Osteocyte (in vitro differentiated cells): ENCODE results near the gene RNF39. TPM values are rescaled to one million over a fixed set of nuclear protein-coding genes. Genes with fewer than 3 reads are reported as not detected.
A peak's percentile ranks its signal among the peaks of the same experiment; 100 is the strongest.
"Not testable (repeated sequence)": the region's sequence is repeated elsewhere in the genome, so short reads cannot be mapped to it uniquely, and the experiment has no call there.

ENCODE experiments used
- DNase-seq: peaks from one replicate; pipeline ENCODE4 v3.0.0; 2021; ENCODE audit warnings: mixed read lengths; ENCODE audit not compliant: unreplicated experiment; ENCODE audit errors: extremely low spot score
- H3K27ac Mint-ChIP-seq: one replicate; pipeline ENCODE4 v1.8.0; 2021; ENCODE audit warnings: mild to moderate bottlenecking, mixed read lengths; ENCODE audit not compliant: unreplicated experiment
- H3K27me3 Mint-ChIP-seq: one replicate; pipeline ENCODE4 v1.8.0; 2021; ENCODE audit warnings: mixed read lengths; ENCODE audit not compliant: unreplicated experiment
- H3K36me3 Mint-ChIP-seq: one replicate; pipeline ENCODE4 v1.8.0; 2021; ENCODE audit warnings: mixed read lengths; ENCODE audit not compliant: unreplicated experiment
- H3K4me1 Mint-ChIP-seq: one replicate; pipeline ENCODE4 v1.8.0; 2021; ENCODE audit warnings: mixed read lengths; ENCODE audit not compliant: unreplicated experiment
- H3K4me3 Mint-ChIP-seq: one replicate; pipeline ENCODE4 v1.8.0; 2021; ENCODE audit warnings: mild to moderate bottlenecking, moderate library complexity, mixed read lengths; ENCODE audit not compliant: unreplicated experiment
- H3K9me3 Mint-ChIP-seq: one replicate; pipeline ENCODE4 v1.8.0; 2021; ENCODE audit warnings: mixed read lengths; ENCODE audit not compliant: unreplicated experiment
- total RNA-seq: library from RNA; stranded (reverse); gene quantifications from 2 replicates; pipeline ENCODE4 v1.2.1, GENCODE V29; 2021
- TF ChIP-seq, protein P1 (sequence below): fragments of 200-600 bp; sonication (generic); IDR thresholded peaks from 2 replicates; pipeline ENCODE4 v1.5.0; 2021; ENCODE audit warnings: antibody characterized with exemption, mild to moderate bottlenecking, moderate library complexity

Gene RNF39
- total RNA-seq, 1 donor from 2014 or later, result not detected

DNA sequence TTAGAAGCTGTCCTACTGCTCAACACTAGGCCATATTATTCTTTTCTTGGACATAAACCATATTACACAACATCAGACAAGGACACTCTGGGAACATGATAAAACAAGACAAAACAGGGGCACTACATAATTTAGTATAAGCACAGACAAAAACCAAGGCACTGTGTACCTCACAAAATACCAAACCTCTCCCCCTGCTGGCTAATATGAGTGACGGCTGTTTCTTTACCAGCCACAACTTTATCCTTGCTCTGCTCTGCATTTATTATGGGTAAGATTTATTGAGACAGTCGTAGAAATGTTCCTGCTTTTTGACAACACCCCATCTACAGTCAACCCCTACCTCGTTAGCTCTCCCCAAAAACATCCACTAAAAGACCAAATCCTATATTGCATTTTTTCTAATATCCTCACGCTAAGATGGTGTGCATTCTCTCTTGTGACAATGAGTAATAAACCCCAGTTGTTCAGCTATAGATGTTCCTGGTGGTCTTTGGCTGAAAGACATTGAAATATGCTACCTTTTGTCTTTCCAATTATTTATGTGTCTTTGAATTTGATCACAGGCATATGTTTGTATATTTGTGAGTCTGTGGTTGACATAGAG is 38.3 kb downstream of the RNF39 start:
- H3K27me3 Mint-ChIP-seq, result no peaks in the 10 kb centered on the region
- TF ChIP-seq, protein P1, sequence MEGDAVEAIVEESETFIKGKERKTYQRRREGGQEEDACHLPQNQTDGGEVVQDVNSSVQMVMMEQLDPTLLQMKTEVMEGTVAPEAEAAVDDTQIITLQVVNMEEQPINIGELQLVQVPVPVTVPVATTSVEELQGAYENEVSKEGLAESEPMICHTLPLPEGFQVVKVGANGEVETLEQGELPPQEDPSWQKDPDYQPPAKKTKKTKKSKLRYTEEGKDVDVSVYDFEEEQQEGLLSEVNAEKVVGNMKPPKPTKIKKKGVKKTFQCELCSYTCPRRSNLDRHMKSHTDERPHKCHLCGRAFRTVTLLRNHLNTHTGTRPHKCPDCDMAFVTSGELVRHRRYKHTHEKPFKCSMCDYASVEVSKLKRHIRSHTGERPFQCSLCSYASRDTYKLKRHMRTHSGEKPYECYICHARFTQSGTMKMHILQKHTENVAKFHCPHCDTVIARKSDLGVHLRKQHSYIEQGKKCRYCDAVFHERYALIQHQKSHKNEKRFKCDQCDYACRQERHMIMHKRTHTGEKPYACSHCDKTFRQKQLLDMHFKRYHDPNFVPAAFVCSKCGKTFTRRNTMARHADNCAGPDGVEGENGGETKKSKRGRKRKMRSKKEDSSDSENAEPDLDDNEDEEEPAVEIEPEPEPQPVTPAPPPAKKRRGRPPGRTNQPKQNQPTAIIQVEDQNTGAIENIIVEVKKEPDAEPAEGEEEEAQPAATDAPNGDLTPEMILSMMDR, result peak; percentile 61
- DNase-seq, result no peak
- peaks cover 3% of the 10 kb centered on the region for H3K36me3 Mint-ChIP-seq
- H3K27ac Mint-ChIP-seq, result no peak overlapping the region
- no peaks in the 10 kb centered on the region for H3K4me1 Mint-ChIP-seq
- no peaks in the 10 kb centered on the region for H3K9me3 Mint-ChIP-seq
- H3K4me3 Mint-ChIP-seq, result no peak overlapping the region

GRCh38 chr6:30035784-30036183 is 39.8 kb downstream of the RNF39 start:
- Mint-ChIP-seq H3K27me3 (no peaks in the 10 kb centered on the region), H3K4me1 (no peaks in the 10 kb centered on the region), H3K9me3 (no peaks in the 10 kb centered on the region), H3K4me3 (no peak overlapping the region), H3K27ac (no peak overlapping the region), H3K36me3 (peaks cover 3% of the 10 kb centered on the region)
- DNase-seq, result no peak
- TF ChIP-seq, protein P1, result no peak

- H3K36me3 Mint-ChIP-seq, H3K27ac Mint-ChIP-seq, H3K9me3 Mint-ChIP-seq, H3K27me3 Mint-ChIP-seq, H3K4me1 Mint-ChIP-seq, DNase-seq, H3K4me3 Mint-ChIP-seq: not testable (repeated sequence)
These were observed 42.1 kb downstream of the RNF39 start for GRCh38 chr6:30033440-30033839.

GRCh38 chr6:30031381-30031780 is 44.2 kb downstream of the RNF39 start:
- H3K36me3 Mint-ChIP-seq, result peaks cover 5% of the 10 kb centered on the region
- TF ChIP-seq, protein P1, result no peak
- H3K4me1 Mint-ChIP-seq, result no peaks in the 10 kb centered on the region
- no peak overlapping the region for H3K27ac Mint-ChIP-seq
- H3K9me3 Mint-ChIP-seq, result peaks cover 5% of the 10 kb centered on the region
- DNase-seq, result no peak
- H3K27me3 Mint-ChIP-seq, result no peaks in the 10 kb centered on the region
- H3K4me3 Mint-ChIP-seq, result no peak overlapping the region

DNA sequence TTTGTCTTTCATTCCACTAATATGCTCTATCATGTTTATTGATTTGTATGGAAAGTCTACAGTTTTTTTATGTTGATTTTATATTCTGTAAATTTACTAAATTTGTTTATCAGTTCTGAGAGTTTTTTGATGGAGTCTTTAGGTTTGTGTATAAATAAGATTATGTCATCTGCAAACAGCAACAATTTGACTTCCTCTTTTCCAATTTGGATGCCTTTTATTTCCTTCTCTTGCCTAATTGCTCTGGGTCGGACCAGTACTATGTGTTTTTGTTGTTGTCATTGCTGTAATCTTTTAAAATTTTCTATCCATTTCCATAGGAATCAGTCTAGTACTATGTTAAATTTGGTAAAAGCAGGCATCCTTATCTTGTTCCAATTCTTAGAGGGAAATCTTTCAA is 46.0 kb downstream of the RNF39 start:
- TF ChIP-seq, protein P1, result no peak

DNA sequence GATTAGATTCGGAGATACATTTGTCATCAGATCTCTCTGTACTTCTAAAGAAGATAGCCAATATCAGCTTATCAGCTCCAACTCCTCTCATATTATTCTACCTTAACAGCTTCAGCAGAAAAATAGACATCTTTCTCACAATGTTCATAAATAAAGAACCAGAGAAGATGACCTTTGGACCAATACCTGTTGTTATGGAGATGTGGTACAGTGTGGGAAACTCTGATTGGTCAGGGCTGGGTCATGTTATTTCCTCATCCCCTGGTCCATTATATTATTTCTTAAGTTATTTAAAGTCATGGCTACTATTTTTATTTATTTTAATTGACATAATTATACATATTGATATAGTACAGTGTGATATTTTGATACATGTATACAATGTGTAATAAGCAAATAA is 50.4 kb downstream of the RNF39 start:
- Mint-ChIP-seq H3K36me3 (peaks cover 7% of the 10 kb centered on the region), H3K27ac (no peak overlapping the region), H3K4me1 (peaks cover 3% of the 10 kb centered on the region), H3K4me3 (no peak overlapping the region), H3K27me3 (no peaks in the 10 kb centered on the region), H3K9me3 (peaks cover 5% of the 10 kb centered on the region)
- TF ChIP-seq, protein P1, result no peak
- DNase-seq, result no peak

More for the DNA sequence above, 46.0 kb downstream of the RNF39 start:
- no peaks in the 10 kb centered on the region for H3K27me3 Mint-ChIP-seq
- no peaks in the 10 kb centered on the region for H3K4me1 Mint-ChIP-seq
- no peak for DNase-seq
- H3K27ac Mint-ChIP-seq, result no peak overlapping the region
- peaks cover 2% of the 10 kb centered on the region for H3K36me3 Mint-ChIP-seq
- no peak overlapping the region for H3K4me3 Mint-ChIP-seq
- peaks cover 5% of the 10 kb centered on the region for H3K9me3 Mint-ChIP-seq

DNA sequence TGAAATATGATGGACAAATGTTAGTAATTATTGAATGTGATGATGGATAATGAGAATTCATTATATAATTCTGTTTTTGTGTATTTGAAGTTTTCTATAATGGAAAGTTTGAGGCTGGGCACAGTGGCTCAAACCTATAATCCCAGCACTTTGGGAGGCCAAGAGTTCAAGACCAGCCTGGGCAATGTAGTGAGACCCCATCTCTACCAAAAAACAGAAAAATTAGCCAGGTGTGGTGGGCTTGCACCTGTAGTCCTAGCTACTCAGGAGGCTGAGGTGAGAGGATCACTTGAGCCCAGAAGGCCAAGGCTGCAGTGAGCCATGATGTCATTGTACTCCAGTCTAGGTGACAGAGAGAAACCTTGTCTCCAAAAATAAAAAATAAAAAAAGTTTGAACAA is 52.9 kb downstream of the RNF39 start:
- H3K4me3 Mint-ChIP-seq, H3K36me3 Mint-ChIP-seq, H3K4me1 Mint-ChIP-seq, H3K27ac Mint-ChIP-seq, H3K27me3 Mint-ChIP-seq, DNase-seq, H3K9me3 Mint-ChIP-seq: not testable (repeated sequence)
